ENCODE results near the gene BATF2. TPM values are rescaled to one million over a fixed set of nuclear protein-coding genes. Genes with fewer than 3 reads are reported as not detected.
A peak's percentile ranks its signal among the peaks of the same experiment; 100 is the strongest.

Gene BATF2
- total and polyA plus RNA-seq, 9 of the 15 experiments (the other 6 are each of a cell fraction or from before 2014, with no cell fraction given), result 1.7 to 8.9 (median 6.4) TPM

GRCh38 chr11:65017937-65018336 lies 21.2 kb upstream of the BATF2 start:
- H3K4me1 ChIP-seq (replicated peaks in 1 of 2; ENCODE audit: control insufficient read depth in 2 of 2, insufficient read depth in 2 of 2, low read length in 2 of 2), result peaks cover 10 to 49% of the 10 kb centered on the region in 2 experiments; a peak in 4 of 5 replicates
- intact Hi-C loops (cut with micrococcal nuclease), result no loop called here
- H3K36me3 ChIP-seq (ENCODE audit: control insufficient read depth, insufficient read depth, low read length), result peaks cover 42% of the 10 kb centered on the region; the same call in 2 of the 3 replicates
- H3K27ac ChIP-seq (ENCODE audit: extremely low read depth, low read depth, low read length), result no peak overlapping the region
- TF ChIP-seq ZBTB33 (CRISPR knock-in tag; IDR thresholded peaks at IDR 0.05) (0 out of 2 replicates have a peak, but pooled peaks have one; percentile 25), ZNF507 (tag; conservative IDR thresholded peaks at IDR 0.05) (peak; percentile 74), CBX3 (IDR thresholded peaks at IDR 0.05; ENCODE audit: borderline replicate concordance in 1 of 2, low read length in 2 of 2) (peak in 1 of 2 experiments; percentile 37; a peak in 1 of 3 replicates), ZNF316 (IDR thresholded peaks at IDR 0.05) (peak; percentile 55), ZKSCAN1 (IDR thresholded peaks at IDR 0.05; ENCODE audit: low read depth, low read length) (peak; percentile 93), ZNF518B (CRISPR knock-in tag; IDR thresholded peaks at IDR 0.05) (no peak)
- FAIRE-seq (no peak), ATAC-seq (no peak), DNase-seq (ENCODE audit: extremely low read depth in 1 of 4, low spot score in 3 of 4) (no peak)
- no peaks in the 10 kb centered on the region for H4K20me1 ChIP-seq (replicated peaks; ENCODE audit: control insufficient read depth, insufficient read depth, low read length)
- no peaks in the 10 kb centered on the region for H3K27me3 ChIP-seq (ENCODE audit: control insufficient read depth in 2 of 2, insufficient read depth in 2 of 2, low read length in 2 of 2)
- no peak overlapping the region for H3K9ac ChIP-seq (ENCODE audit: insufficient read depth in 1 of 2, low read depth in 2 of 2, low read length in 2 of 2)
- H3K4me2 ChIP-seq (ENCODE audit: insufficient read depth, low read length), result no peak overlapping the region
- no peak overlapping the region for H2AFZ ChIP-seq (ENCODE audit: low read depth, low read length)
- H3K9me1 ChIP-seq (ENCODE audit: control insufficient read depth, insufficient read depth, low read length), result peaks cover 4% of the 10 kb centered on the region
- no peak overlapping the region for H3K4me3 ChIP-seq
- ChIA-PET POLR2A (interaction anchor here (0.7 to 1.1 kb wide), 2 partner anchors 21 to 23 kb away, joined by 3 to 5 read pairs; partner anchors contain the start of genes BATF2 and SAC3D1), CTCF (ENCODE audit: low intra/inter-chr PET ratio) (no interaction called here)
- no TSS peak for BruUV-seq (replicated peaks)
- peaks cover 25% of the 10 kb centered on the region for H3K79me2 ChIP-seq (ENCODE audit: control insufficient read depth, insufficient read depth, low read length)
- no peaks in the 10 kb centered on the region; the same call in 1 of the 2 replicates for H3K9me3 ChIP-seq (replicated peaks; ENCODE audit: control insufficient read depth, insufficient read depth, low read depth, low read length)
- WGBS (ENCODE audit: insufficient coverage, low coverage, missing lambda C conversion rate), result 90% methylated on average over 6 of the region's 6 CpGs
- in situ Hi-C loops (cut with MboI), result no loop called here
